Activated T-cell treated with anti-CD3 and anti-CD28 coated beads for 1 hour (primary cell): ENCODE measurements around the gene TEP1.
"Not testable (repeated sequence)": the region's sequence is repeated elsewhere in the genome, so short reads cannot be mapped to it uniquely, and the experiment has no call there.

Experiments used
- DNase-seq: peaks from one replicate; pipeline ENCODE4 v3.0.0-alpha.2; 2020; ENCODE audit warnings: low read depth

TEP1 gene

DNA sequence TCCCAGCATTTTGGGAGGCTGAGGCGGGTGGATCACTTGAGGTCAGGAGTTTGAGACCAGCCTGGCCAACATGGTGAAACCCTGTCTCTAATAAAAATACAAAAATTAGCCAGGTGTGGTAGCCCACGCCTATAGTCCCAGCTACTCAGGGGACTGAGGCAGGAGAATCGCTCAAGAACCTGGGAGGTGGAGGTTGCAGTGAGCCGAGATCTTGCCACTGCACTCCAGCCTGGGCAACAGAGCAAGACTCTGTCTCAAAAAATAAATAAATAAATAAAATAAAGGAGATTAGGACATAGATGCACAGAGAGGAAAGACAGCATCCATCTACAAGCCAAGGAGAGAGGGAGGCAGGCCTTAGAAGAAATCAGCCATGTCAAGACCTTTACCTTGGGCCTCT lies 72.3 kb downstream of the TEP1 start:
- DNase-seq = not testable (repeated sequence)

DNA sequence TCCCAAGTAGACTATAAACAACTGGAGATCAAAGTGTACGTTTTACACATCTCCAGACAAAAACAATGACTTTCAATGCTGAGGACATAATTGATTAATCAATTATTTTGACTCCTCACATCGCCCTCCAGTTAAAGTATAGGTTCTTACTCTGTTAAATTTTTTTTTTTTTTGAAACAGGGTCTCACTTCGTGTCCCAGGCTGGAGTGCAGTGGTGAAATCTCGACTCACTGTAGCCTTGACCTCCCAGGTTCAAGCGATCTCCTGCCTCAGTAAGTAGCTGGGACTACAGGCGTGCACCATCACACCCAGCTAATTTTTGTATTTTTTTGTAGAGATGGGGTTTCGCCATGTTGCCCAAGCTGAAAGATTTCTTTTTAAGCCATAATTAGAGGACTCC lies 79.3 kb downstream of the TEP1 start:
- DNase-seq = no peak

DNA sequence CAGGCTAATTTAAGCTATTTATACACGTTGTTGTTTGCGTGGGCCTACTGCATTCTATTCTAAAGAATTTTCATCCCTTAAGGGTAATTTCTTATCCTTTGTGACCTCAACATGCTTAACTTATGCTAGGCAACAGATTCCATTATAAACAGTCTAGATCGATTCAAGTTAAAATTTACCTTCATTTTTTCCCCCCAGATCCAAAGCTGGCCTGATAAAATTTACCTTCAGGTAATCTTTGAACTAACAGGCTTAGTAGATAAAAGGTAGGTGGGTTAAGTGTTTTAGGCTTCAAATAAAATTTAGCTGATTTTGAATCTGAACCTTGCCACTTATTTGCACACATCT lies 79.8 kb downstream of the TEP1 start:
- no peak for DNase-seq

GRCh38 chr14:20332788-20333493 lies 80.4 kb downstream of the TEP1 start, which contains the start of gene CCNB1IP1:
TSS of gene CCNB1IP1 (minus strand) at chr14:20333279. CDS start at chr14:20316523, 16,756 bp downstream.
- peak; percentile 5 for DNase-seq

GRCh38 chr14:20332431-20332787 lies 80.9 kb downstream of the TEP1 start:
- no peak for DNase-seq

GRCh38 chr14:20331053-20331613 lies 82.2 kb downstream of the TEP1 start:
- DNase-seq = no peak

DNA sequence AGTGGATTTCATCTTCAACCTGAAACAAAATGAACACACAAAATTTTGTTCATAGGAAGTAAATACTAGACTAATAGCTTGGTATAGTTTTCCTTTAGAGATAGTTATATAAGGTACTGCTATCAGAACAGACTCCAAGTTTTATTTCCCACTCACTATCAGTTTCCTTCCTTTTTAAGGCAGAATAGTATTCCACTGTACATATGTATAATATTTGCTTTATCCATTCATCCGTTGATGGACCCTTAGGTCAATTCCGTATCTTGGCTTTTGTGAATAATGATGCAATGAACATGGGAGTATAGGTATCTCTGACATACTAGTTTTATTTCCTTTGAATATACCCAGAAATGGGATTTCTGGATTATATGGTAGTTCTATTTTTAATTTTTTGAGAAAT lies 83.9 kb downstream of the TEP1 start:
- DNase-seq = no peak

DNA sequence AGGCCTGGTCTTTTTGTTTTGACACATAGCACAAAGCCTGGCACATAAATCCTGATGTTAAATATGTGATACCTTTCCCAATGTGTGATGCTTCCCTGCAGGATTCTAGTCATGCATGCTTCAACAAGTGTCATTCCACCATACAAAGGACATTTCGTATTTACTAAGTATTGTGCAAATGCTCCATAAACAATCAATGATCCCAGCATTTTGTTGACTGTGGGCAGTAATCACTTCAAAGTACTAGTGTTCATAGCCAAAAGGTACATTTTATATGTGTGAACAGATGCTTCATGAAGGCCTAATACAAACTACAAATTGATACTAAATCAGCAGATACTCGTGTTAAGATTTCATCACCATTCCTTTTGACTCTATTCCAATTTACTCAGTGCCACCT lies 84.6 kb downstream of the TEP1 start:
- no peak for DNase-seq

GRCh38 chr14:20327005-20327869 lies 86.1 kb downstream of the TEP1 start:
- no peak for DNase-seq

DNA sequence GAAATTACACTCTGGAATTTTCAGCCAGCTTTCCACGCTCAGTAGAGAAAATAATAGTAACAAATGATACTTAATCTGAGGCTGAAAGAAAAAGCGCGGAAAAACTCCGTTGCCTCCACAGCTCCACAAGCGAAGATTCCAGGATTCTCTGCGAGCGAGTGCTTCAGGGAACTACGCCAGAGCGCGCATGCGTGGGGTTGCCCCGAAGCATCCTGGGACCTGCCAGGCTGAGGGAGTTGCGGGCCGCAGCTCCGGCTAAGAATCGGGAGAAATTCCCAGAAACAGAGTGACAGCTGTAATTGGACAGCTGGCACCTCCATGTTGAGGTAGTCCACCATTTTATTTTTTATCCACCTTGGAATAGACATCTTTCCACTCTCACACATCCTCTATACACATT lies 95.6 kb downstream of the TEP1 start:
- DNase-seq = no peak
